ENCODE results near the gene ZFR2. TPM values are rescaled to one million over a fixed set of nuclear protein-coding genes. Genes with fewer than 3 reads are reported as not detected.

ZFR2 gene
- total and polyA plus RNA-seq, 4 donors = not detected

DNA sequence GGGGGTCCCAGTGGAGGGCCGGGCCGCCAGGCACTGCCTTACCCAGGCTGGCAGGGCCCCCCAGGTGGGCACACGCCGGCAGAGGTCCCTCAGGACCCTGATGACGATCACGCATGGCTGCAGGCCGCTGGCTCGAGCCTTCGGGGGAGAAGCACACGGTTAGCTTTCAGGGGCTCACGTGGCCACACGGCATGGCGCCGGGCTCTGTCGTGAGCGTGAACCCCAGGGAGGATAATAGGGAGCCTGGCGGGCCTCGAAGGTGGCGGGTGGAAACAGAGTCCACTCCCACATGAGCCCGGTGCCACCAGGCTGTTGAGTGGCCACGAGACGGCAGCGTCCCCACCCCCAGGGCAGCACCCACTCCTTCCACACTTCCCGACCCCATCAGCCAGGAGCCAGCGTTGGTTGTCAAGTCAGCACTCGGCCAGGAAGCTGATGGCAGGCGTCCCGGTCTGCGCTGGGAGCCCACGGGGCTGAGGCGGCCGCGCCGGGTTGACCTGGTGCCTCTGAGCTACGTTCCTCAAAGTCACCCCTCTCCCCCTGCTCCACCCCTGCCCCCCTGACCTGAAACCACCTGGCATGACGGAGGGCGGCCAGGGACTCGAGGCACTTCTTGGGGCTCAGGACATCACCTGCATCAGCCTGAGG, 58.0 kb downstream of the ZFR2 start:
- TF ChIP-seq NR2F2 (IDR thresholded peaks at IDR 0.05) (no peak), GABPA (IDR thresholded peaks at IDR 0.05 in 1 of 2, conservative IDR thresholded peaks at IDR 0.05 in 1 of 2) (no peak), TAF1 (conservative IDR thresholded peaks at IDR 0.05) (no peak)
- TF ChIP-seq, protein P1, sequence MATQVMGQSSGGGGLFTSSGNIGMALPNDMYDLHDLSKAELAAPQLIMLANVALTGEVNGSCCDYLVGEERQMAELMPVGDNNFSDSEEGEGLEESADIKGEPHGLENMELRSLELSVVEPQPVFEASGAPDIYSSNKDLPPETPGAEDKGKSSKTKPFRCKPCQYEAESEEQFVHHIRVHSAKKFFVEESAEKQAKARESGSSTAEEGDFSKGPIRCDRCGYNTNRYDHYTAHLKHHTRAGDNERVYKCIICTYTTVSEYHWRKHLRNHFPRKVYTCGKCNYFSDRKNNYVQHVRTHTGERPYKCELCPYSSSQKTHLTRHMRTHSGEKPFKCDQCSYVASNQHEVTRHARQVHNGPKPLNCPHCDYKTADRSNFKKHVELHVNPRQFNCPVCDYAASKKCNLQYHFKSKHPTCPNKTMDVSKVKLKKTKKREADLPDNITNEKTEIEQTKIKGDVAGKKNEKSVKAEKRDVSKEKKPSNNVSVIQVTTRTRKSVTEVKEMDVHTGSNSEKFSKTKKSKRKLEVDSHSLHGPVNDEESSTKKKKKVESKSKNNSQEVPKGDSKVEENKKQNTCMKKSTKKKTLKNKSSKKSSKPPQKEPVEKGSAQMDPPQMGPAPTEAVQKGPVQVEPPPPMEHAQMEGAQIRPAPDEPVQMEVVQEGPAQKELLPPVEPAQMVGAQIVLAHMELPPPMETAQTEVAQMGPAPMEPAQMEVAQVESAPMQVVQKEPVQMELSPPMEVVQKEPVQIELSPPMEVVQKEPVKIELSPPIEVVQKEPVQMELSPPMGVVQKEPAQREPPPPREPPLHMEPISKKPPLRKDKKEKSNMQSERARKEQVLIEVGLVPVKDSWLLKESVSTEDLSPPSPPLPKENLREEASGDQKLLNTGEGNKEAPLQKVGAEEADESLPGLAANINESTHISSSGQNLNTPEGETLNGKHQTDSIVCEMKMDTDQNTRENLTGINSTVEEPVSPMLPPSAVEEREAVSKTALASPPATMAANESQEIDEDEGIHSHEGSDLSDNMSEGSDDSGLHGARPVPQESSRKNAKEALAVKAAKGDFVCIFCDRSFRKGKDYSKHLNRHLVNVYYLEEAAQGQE (IDR thresholded peaks at IDR 0.05) = no peak
- peaks cover 0 to 10% (median 5%) of the 10 kb centered on the region in 4 donors for H3K4me1 ChIP-seq (ENCODE audit: control insufficient read depth in 4 of 4, insufficient read depth in 4 of 4, low read length in 3 of 4)
- no peaks in the 10 kb centered on the region for H3K27me3 ChIP-seq (ENCODE audit: control insufficient read depth in 4 of 4, insufficient read depth in 4 of 4, low read length in 3 of 4)
- no peak overlapping the region for H3K9ac ChIP-seq (ENCODE audit: low read depth in 1 of 2, low read length in 2 of 2)
- no peak for DNase-seq (ENCODE audit: low spot score)
- no peaks in the 10 kb centered on the region for H3K36me3 ChIP-seq (ENCODE audit: control insufficient read depth in 4 of 4, insufficient read depth in 3 of 4, low read depth in 1 of 4, low read length in 3 of 4)
- 76% methylated on average over 38 of the region's 38 CpGs for WGBS
- peak overlapping the region; percentile 10 to 20 for H3K27ac ChIP-seq (ENCODE audit: low read depth in 1 of 2, low read length in 2 of 2)
- H3K4me3 ChIP-seq (ENCODE audit: low read depth in 1 of 3, low read length in 3 of 3) = no peak overlapping the region
- H3K9me3 ChIP-seq (ENCODE audit: control insufficient read depth in 4 of 4, low read length in 3 of 4) = no peaks in the 10 kb centered on the region

DNA sequence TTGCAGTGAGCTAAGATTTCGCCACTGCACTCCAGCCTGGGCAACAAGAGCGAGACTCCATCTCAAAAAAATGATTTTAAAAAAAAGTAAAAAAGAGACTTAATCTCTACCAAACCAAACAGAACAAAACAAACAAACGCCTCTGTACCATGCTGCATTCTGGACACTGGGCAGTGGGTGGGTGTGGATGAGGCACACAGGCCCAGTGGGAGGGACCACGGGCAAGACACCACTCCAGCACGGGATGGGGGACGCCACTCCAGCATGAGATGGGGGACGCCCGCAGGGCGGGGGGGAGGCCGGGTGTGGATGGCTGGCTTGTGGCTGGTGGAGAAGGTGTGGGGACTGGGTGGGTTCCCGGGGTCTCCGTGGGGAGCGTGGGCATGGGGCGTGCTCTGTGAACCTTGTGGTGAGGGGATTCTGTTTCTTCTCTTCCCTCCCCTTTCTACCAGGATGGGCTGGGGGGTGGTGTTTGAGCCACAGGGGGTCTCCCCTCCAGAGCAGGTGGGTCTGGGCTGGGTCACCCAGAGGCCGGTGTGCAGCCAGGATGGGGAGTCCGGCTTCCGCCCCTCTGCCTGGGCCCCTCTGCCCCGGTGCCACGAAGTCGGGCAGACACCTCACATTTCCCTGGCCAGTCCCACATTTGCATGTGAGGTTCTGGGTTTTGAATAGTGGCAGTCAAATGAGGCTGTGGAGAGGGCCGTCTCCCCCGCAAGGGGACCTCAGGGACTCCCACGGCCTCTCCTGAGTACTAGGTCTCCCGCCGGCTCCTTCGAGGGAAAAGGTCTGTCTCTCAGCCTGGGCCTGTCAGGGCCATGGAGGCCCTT, 58.7 kb downstream of the ZFR2 start:
- H3K4me3 ChIP-seq (ENCODE audit: low read depth in 1 of 3, low read length in 3 of 3) = no peak overlapping the region
- H3K4me1 ChIP-seq (ENCODE audit: control insufficient read depth in 4 of 4, insufficient read depth in 4 of 4, low read length in 3 of 4) = peaks cover 0 to 10% (median 5%) of the 10 kb centered on the region in 4 donors
- 82% methylated on average over 26 of the region's 26 CpGs for WGBS

More for the DNA sequence above, 58.7 kb downstream of the ZFR2 start:
- Histone ChIP-seq H3K9ac (ENCODE audit: low read depth in 1 of 2, low read length in 2 of 2) (no peak overlapping the region), H3K27ac (ENCODE audit: low read depth in 1 of 2, low read length in 2 of 2) (peak overlapping the region in 1 of 2 donors; percentile 20), H3K36me3 (ENCODE audit: control insufficient read depth in 4 of 4, insufficient read depth in 3 of 4, low read depth in 1 of 4, low read length in 3 of 4) (no peaks in the 10 kb centered on the region), H3K27me3 (ENCODE audit: control insufficient read depth in 4 of 4, insufficient read depth in 4 of 4, low read length in 3 of 4) (no peaks in the 10 kb centered on the region), H3K9me3 (ENCODE audit: control insufficient read depth in 4 of 4, low read length in 3 of 4) (no peaks in the 10 kb centered on the region)
- DNase-seq (ENCODE audit: low spot score) = no peak
- no peak for TF ChIP-seq FOXA1 (IDR thresholded peaks at IDR 0.05)
- TF ChIP-seq SP1 (IDR thresholded peaks at IDR 0.05) = no peak
- TF ChIP-seq, protein P2, sequence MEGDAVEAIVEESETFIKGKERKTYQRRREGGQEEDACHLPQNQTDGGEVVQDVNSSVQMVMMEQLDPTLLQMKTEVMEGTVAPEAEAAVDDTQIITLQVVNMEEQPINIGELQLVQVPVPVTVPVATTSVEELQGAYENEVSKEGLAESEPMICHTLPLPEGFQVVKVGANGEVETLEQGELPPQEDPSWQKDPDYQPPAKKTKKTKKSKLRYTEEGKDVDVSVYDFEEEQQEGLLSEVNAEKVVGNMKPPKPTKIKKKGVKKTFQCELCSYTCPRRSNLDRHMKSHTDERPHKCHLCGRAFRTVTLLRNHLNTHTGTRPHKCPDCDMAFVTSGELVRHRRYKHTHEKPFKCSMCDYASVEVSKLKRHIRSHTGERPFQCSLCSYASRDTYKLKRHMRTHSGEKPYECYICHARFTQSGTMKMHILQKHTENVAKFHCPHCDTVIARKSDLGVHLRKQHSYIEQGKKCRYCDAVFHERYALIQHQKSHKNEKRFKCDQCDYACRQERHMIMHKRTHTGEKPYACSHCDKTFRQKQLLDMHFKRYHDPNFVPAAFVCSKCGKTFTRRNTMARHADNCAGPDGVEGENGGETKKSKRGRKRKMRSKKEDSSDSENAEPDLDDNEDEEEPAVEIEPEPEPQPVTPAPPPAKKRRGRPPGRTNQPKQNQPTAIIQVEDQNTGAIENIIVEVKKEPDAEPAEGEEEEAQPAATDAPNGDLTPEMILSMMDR (IDR thresholded peaks at IDR 0.05; ENCODE audit: low read depth, low read length, missing input control) = no peak
- TF ChIP-seq EGR1 (IDR thresholded peaks at IDR 0.05; ENCODE audit: low read depth in 2 of 2) = no peak
- no peak for TF ChIP-seq HNF4G (IDR thresholded peaks at IDR 0.05)
- TF ChIP-seq, protein P3, sequence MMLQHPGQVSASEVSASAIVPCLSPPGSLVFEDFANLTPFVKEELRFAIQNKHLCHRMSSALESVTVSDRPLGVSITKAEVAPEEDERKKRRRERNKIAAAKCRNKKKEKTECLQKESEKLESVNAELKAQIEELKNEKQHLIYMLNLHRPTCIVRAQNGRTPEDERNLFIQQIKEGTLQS (IDR thresholded peaks at IDR 0.05) = no peak
- no peak for TF ChIP-seq TAF1 (conservative IDR thresholded peaks at IDR 0.05)
- no peak for TF ChIP-seq YY1 (IDR thresholded peaks at IDR 0.05)
- TF ChIP-seq, protein P4, sequence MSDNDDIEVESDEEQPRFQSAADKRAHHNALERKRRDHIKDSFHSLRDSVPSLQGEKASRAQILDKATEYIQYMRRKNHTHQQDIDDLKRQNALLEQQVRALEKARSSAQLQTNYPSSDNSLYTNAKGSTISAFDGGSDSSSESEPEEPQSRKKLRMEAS (IDR thresholded peaks at IDR 0.05) = no peak
- no peak for TF ChIP-seq GABPA (IDR thresholded peaks at IDR 0.05 in 1 of 2, conservative IDR thresholded peaks at IDR 0.05 in 1 of 2)
